ENCODE data around the gene NXPH4. TPM values are rescaled to one million over a fixed set of nuclear protein-coding genes. Genes with fewer than 3 reads are reported as not detected.
A peak's percentile ranks its signal among the peaks of the same experiment; 100 is the strongest.

The NXPH4 gene
- total RNA-seq, 2 donors from 2014 or later = 0.34 to 1.4 TPM

DNA sequence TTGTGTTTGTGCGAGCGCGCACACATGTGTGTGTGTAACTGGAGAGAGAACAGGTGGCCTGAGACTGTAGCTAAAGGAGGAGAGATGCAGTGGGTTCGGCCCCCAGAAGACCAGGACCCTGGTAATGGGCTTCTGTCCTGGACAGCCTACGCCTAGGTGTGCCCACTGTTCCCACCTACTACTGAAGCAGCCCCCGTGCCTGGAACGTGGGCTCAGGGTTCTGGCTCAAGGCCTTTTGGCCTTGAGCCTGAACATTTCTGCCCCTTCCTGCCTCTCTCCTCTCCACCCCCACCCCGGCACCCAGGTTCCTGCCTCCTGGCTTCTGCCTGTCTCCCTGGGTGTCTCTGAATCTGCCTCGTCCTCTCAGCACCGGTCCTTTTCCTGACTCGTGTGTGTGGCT lies 1.5 kb upstream of the NXPH4 start:
- ATAC-seq (replicated peaks) = no peak

DNA sequence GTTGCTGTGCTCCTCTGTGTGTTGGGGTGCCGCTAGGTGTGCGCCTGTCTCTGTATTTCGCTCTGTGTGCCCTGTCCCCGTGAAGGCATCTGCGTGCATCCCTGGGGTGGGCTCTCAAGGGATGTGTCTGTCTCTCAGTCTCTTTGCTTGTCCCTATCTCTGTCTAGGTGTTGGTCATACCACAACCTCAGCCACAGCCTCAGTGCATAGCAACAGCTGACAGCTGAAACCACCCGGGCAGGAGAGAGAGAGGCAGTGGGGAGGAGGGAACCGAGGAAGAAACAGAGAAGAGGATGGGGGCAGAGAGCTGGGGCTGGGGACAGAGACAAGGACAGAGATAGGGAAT lies 953 bp upstream of the NXPH4 start:
- Mint-ChIP-seq H3K27me3 (peaks cover 59% of the 10 kb centered on the region), H3K9me3 (no peaks in the 10 kb centered on the region), H3K4me1 (peaks cover 29% of the 10 kb centered on the region), H3K27ac (no peak overlapping the region), H3K36me3 (ENCODE audit: low read depth) (peaks cover 6% of the 10 kb centered on the region), H3K4me3 (peak overlapping the region; percentile 50)
- ATAC-seq (replicated peaks) = peak; percentile 59

More for the DNA sequence above, 1.5 kb upstream of the NXPH4 start:
- no peak overlapping the region for H3K27ac Mint-ChIP-seq
- peaks cover 56% of the 10 kb centered on the region for H3K27me3 Mint-ChIP-seq
- no peak overlapping the region for H3K4me3 Mint-ChIP-seq
- no peaks in the 10 kb centered on the region for H3K9me3 Mint-ChIP-seq
- H3K36me3 Mint-ChIP-seq (ENCODE audit: low read depth) = peaks cover 6% of the 10 kb centered on the region
- H3K4me1 Mint-ChIP-seq = peaks cover 28% of the 10 kb centered on the region

DNA sequence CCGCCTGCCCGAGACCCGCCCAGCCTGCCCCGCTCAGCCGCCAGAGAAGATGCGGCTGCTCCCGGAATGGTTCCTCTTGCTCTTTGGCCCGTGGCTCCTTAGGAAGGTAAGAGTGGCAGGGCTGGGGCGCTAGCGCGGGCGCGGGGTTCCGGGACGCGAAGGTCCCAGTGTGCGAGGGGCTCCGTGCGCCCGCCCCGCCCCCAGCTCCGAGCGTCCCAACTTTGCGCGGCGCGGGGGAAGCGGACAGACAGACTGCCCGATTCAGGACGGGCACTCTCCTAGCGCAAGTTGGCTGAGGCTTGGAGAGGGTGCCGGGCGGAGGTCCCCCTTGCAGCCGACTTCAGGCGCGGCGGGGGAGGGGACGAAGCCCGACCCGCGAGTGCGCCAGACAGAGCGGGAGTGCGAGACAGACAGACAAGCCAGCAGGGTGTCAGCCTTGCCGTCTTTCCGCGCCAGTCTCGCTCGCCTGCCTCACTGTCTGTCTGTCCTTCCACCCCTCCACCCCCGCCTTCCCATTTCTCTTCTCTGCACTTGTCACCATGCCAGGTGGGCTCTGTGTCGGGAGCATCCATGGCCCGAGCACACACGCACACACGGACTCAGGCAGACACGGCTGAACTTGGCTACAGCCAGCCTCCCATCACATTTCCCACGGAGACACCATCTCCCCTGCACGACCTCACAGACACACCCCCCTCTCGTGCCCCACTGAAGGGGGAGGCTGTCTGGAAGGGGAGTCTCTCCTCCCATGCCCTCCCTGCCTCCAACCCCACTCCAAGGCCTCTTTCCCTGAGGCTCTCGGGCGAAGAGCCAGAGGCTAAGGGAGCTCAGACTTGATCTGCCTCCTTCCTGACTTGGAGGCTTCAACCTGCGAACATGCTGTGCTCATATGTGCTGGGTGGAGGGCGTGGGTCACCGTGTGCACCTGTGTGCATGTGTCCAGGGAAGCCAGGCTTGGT lies 606 bp downstream of the NXPH4 start:
- ATAC-seq (replicated peaks) = no peak
- peak overlapping the region; percentile 63 for H3K27ac Mint-ChIP-seq
- H3K4me3 Mint-ChIP-seq = peak overlapping the region; percentile 82
- peaks cover 34% of the 10 kb centered on the region for H3K4me1 Mint-ChIP-seq
- peaks cover 6% of the 10 kb centered on the region for H3K36me3 Mint-ChIP-seq (ENCODE audit: low read depth)
- H3K9me3 Mint-ChIP-seq = no peaks in the 10 kb centered on the region
- H3K27me3 Mint-ChIP-seq = peaks cover 72% of the 10 kb centered on the region

DNA sequence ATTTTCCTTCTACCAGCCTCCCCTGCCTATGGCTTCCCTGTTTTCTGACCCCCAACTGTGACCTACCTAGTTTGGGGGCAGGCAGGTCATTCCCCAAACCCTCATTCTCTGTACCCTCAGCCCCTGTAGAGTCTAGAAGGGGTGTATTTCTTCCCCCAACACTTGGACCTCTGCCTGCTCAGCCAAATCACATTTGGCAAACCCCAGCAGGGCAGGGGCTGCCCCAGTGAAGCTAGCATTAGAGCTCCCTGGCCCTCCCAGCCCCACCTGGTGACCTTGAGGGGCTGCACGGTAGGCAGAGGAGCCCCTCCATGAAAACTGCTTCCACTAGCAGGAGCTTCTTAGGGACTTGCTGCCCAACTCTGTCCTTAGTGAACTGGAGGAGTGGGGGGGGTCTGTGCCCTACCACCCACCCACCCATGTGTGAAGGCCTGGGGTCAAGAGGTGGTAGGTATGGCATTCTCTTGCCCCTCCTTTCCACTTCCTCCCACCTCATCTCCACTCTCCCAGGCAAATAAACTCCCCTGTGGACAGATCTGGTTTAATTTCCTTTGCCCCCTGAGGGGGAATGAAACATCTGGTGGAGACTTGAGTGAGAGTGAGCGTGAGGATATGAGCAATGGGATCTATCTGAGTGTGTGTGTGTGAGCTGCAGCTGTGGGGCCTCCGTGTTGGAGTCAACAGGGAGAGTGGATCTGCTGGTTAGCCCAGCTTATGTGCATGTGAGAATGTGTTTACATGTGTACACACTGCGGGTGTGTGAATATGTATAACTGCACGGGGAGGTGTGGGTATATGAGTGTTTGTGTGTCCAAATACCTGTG lies 1.6 kb downstream of the NXPH4 start:
- H3K4me3 Mint-ChIP-seq = peak overlapping the region; percentile 82
- H3K27ac Mint-ChIP-seq = no peak overlapping the region
- peaks cover 83% of the 10 kb centered on the region for H3K27me3 Mint-ChIP-seq
- peaks cover 6% of the 10 kb centered on the region for H3K36me3 Mint-ChIP-seq (ENCODE audit: low read depth)
- peaks cover 33% of the 10 kb centered on the region for H3K4me1 Mint-ChIP-seq
- no peaks in the 10 kb centered on the region for H3K9me3 Mint-ChIP-seq
- no peak for ATAC-seq (replicated peaks)

DNA sequence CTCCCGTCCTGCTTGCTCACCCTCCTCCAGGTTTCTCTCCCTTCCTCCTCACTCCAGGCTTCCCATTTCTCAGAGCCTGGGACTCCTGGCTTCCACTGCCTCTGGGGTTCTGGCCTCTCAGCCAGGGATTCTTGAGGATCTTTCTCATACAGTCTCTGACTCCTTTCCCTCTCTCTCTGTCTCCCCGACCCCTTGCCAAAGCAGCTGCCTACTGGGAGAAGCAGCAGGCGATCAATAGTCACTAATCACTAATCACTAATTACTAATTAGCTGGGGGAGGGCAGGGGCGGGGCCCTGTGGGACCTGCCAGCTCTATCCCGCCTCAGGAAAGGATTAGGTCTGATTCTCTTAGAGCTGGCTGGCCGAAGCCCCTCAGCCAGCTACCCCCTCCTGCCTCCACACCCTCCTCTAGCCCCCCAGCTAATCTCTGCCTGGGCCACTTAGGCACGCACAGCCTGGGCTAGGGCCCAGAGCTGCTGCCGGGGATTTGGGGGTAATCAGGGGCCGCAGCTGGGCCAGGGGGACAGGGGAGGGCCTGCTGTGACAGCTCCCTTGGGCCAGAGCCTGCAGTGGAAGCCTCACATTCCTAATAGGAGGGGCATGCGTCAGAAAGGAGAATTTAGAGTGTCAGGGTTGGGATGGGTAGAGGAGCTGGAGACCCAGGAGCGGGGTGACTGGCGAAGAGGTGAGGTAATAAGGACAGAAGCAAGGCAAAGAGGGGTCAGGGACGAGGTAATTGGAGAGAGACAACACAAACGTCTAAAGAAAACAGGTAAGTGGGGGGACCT lies 2.8 kb downstream of the NXPH4 start:
- Mint-ChIP-seq H3K36me3 (ENCODE audit: low read depth) (peaks cover 6% of the 10 kb centered on the region), H3K27ac (no peak overlapping the region), H3K9me3 (no peaks in the 10 kb centered on the region), H3K4me3 (no peak overlapping the region), H3K4me1 (peaks cover 23% of the 10 kb centered on the region), H3K27me3 (peaks cover 79% of the 10 kb centered on the region)
- no peak for ATAC-seq (replicated peaks)

DNA sequence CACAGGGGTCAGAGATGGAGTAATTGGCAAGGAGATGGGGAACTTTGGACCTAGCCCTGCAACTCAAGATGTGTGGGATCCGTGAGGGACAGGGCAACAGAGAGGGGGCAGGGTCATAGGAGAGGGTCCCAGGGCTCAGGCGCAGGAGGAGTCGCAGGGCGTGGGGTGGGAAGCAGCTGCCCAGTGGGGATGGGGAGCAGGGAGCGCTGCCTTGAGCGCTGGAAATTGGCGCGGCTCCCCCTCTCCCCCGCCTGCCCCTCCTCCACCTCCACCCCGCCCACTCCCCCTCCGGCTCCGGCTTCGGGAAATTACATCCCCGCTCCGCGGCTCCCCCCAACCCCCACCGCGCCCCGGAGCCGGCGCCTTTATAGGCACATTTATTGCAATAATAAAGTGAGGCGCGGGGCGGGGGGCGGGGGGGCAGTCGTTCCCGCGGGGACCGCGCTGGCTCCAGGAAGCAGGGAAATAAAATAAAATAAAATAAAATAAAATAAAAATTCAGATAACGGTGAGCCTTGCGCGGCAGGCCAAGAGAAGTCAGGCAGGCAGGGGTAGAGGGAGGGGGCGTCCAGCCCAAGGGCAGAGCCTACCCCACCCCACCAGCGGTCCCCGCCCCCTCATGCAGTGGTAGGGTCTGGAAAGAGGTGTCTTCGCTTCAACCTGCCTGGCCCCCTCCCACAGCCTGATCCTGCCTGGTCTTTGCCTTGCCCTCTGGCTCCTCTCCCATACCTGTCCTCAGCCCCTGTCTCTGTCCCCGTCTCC lies 3.6 kb downstream of the NXPH4 start:
- peaks cover 23% of the 10 kb centered on the region for H3K4me1 Mint-ChIP-seq

DNA sequence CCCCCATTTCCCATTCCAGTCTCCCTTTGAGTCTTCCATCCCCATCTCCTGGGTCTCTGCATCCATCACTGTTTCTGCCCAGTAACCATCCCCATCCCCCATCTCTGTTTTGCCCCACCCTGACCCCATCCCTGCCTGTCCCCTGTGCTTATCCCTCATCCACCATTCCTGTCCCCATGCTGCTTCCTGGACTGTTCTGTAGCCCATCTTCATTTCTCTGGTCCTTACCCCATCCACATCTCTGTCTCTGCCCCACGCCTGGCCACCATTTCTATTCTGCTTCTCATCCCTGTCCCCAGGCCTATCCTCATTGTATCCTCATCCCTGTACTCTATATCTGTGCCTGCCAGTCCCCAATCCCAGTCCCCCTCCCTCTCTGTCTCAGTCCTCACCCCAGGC lies 4.2 kb downstream of the NXPH4 start:
- Mint-ChIP-seq H3K27ac (no peak overlapping the region), H3K27me3 (peaks cover 70% of the 10 kb centered on the region), H3K36me3 (ENCODE audit: low read depth) (peaks cover 6% of the 10 kb centered on the region), H3K9me3 (no peaks in the 10 kb centered on the region), H3K4me1 (peaks cover 17% of the 10 kb centered on the region), H3K4me3 (no peak overlapping the region)
- ATAC-seq (replicated peaks) = no peak

More for the DNA sequence above, 3.6 kb downstream of the NXPH4 start:
- Mint-ChIP-seq H3K9me3 (no peaks in the 10 kb centered on the region), H3K36me3 (ENCODE audit: low read depth) (peaks cover 6% of the 10 kb centered on the region), H3K27me3 (peaks cover 71% of the 10 kb centered on the region), H3K4me3 (no peak overlapping the region), H3K27ac (no peak overlapping the region)
- no peak for ATAC-seq (replicated peaks)

DNA sequence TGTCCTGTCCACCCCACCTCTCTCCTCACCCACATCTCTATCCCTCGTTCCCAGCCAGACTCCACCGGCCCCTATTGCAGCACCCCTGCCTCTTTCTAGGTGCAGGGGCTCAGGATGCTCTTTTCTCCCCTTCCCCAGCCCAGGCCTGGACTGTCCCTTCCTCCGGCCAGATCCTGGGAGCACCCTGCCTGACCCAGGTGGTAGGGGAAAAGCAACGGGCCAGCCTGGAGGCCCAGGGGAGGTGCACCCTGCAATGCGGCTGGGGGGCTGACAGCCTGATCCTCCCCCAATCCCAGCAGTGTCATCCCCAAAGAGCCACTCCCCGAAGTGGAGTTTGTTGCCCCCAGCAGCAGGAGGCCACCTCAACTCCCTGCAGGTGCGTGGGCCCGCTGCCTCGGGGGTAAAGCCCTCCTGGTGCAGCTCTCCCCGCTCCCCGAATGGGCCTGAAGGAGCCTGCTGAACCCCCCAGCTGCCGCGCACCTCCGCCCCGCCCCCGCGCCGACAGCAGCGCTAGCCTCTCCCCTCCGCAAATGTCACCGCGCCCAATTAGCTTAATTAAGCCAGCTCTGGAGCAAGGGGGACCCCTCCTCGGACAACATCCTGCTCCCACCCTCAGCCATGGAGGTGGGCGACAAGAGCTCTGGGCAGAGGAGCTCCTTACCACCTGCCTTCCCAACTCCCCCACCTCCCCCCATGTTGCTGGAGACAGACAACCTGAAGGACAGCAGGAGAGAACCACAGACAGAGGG lies 4.7 kb downstream of the NXPH4 start:
- no peaks in the 10 kb centered on the region for H3K9me3 Mint-ChIP-seq
- H3K4me1 Mint-ChIP-seq = peaks cover 17% of the 10 kb centered on the region
- peaks cover 73% of the 10 kb centered on the region for H3K27me3 Mint-ChIP-seq
- ATAC-seq (replicated peaks) = no peak
- no peak overlapping the region for H3K4me3 Mint-ChIP-seq
- peaks cover 6% of the 10 kb centered on the region for H3K36me3 Mint-ChIP-seq (ENCODE audit: low read depth)
- no peak overlapping the region for H3K27ac Mint-ChIP-seq

DNA sequence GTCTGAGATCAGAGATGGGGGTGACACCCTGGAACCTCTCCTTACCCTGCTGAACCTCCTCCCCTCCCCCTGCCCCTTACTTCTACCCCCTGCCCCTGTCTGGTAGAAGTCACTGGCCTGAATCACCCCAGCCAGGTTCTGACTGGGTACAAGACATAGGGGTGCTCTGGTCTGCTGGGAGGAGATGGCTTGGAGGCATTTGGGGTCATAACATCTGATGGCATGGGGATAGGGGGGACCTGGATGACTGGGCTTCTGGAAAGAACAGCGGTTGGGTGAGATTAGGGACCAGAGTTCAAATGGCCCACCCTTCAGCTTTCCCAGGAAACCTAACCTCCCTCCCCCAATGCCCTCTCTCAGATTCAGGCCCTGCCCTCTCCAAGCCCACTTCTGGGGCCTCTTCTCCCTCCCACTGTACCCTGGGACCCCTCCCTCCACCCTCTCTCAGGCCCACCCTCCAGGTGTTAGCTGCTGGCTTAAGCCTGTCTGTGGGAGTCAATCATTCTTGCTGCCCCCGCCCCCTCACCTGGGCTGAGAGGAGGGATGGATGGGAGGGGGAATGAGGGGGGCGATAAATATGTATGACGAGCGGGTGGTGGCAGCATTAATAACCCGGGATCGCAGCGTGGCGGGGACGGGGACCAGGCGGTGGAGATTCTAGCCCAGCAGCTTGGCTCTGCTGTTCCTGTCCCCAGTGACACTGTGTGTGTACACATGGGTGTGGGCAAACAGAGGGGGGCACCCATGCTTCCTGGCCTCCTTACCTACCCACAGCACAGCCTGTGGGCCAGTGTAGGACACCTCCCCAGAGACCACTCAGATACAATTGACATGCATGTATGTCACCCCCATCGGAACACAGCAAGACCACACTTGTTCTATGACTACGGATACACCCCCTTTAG lies 5.9 kb downstream of the NXPH4 start:
- Mint-ChIP-seq H3K4me1 (peaks cover 16% of the 10 kb centered on the region), H3K27me3 (peaks cover 73% of the 10 kb centered on the region), H3K4me3 (no peak overlapping the region), H3K9me3 (no peaks in the 10 kb centered on the region), H3K36me3 (ENCODE audit: low read depth) (peaks cover 2% of the 10 kb centered on the region), H3K27ac (no peak overlapping the region)
- no peak for ATAC-seq (replicated peaks)

DNA sequence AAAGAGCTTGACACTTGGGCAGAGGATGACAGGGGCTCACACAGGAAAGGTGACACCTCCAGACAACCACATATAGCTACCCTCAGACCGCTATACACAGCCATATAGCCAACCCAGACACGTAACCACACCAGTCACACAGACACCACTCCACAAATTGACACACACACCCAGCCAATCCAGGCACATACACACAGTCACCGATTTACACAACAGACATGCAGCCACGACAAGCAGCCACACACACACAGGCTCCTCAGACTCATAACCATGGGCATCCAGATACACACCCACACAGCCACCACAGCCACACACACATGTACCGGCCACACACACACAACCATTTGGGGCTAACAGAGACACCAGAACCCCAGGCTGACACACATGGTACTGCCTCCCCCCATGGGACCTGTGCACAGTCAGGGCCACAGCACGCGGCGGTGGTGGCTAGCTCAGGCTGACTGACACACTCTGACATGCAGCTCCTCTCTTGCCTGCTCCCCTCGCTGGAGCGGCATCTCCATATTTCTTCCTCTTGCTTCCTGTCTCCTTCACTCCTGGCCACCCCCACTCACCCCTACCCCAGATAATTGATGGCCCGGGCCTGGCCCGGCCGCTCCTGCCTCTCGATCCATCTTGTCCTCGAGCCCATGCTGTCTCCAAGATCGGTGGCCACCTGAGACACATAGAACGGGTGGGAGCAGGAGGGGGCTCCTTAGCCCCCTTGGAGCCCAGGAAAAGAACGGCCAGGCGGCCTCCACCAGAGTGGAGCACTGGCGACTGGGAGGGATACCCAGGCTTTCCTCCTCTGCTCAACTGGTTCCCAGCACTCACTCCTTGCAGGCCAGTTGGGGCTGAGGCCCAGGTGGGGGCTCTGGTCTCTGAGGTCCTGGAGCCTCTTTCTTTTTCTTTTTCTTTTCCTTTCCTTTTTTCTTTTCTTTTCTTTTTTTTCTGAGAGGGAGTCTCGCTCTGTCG lies 6.9 kb downstream of the NXPH4 start:
- Mint-ChIP-seq H3K27ac (no peak overlapping the region), H3K36me3 (ENCODE audit: low read depth) (no peaks in the 10 kb centered on the region), H3K9me3 (no peaks in the 10 kb centered on the region), H3K4me1 (peaks cover 14% of the 10 kb centered on the region), H3K27me3 (peaks cover 66% of the 10 kb centered on the region), H3K4me3 (no peak overlapping the region)
- ATAC-seq (replicated peaks) = peak; percentile 35

DNA sequence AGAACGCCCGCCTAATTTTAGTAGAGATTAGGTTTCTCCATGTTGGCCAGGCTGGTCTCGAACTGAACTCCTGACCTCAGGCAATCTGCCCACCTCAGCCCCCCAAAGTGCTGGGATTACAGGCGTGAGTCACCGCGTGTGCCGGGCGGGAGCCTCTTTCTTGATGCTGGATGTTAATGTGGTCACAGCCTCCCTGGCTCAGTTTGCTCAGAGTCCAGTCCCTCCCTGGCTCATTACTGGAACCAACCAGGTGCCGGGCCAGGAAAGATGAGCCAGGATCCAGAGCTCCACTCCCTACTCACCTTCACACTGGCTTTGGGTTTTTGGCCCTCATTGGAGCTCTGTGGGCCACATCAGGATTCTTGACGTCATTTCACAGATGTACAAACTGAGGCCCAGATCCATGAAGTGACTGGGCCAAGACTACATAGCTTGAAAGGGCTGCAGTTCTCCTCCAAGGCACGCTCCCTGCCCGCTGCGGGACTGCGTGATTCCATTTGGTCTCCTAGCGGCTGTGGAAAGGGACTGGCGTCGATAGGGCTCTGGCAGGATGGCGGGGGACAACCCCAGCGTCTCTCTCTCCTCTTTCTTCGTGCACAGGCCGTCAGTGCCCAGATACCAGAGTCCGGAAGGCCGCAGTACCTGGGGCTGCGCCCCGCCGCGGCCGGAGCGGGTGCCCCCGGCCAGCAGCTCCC lies 7.8 kb downstream of the NXPH4 start:
- Mint-ChIP-seq H3K27ac (no peak overlapping the region), H3K4me3 (peak overlapping the region; percentile 38), H3K36me3 (ENCODE audit: low read depth) (peaks cover 3% of the 10 kb centered on the region), H3K27me3 (peaks cover 57% of the 10 kb centered on the region), H3K9me3 (no peaks in the 10 kb centered on the region), H3K4me1 (peaks cover 17% of the 10 kb centered on the region)
- ATAC-seq (replicated peaks) = no peak
